WTC11 (cell line): ENCODE measurements around the gene MYL11. TPM values are rescaled to one million over a fixed set of nuclear protein-coding genes. Genes with fewer than 3 reads are reported as not detected.
A peak's percentile ranks its signal among the peaks of the same experiment; 100 is the strongest.
"Not testable (repeated sequence)": the region's sequence is repeated elsewhere in the genome, so short reads cannot be mapped to it uniquely, and the experiment has no call there.

Source experiments
- ATAC-seq: fragments of 200-7000 bp; cut with Tn5 transposase; 2 replicates; pipeline ENCODE4 v1.10.0; 2021; ENCODE audit warnings: mild to moderate bottlenecking, moderate library complexity
- CTCF ChIA-PET: fragments of 300-600 bp; sonication (Branson Sonifier 250); formaldehyde crosslinking; loops from one replicate; lab custom pipeline; 2021; ENCODE audit warnings: antibody characterized with exemption; lab: Charles Lee
- POLR2A ChIA-PET: fragments of 350-600 bp; sonication (Branson Sonifier 250); formaldehyde crosslinking; loops from one replicate; lab custom pipeline; 2021; ENCODE audit warnings: antibody characterized with exemption; lab: Charles Lee
- DNase-seq: peaks from one replicate; pipeline ENCODE4 v3.0.0; 2021; ENCODE audit warnings: low spot score
- H3K27ac Mint-ChIP-seq: 2 replicates; pipeline ENCODE4 v1.8.0; 2021; ENCODE audit warnings: mixed read lengths
- H3K27me3 Mint-ChIP-seq: 2 replicates; pipeline ENCODE4 v1.8.0; 2021; ENCODE audit warnings: low read depth, mild to moderate bottlenecking, moderate library complexity, mixed read lengths
- H3K36me3 Mint-ChIP-seq: 2 replicates; pipeline ENCODE4 v1.8.0; 2021; ENCODE audit warnings: mixed read lengths
- H3K4me1 Mint-ChIP-seq: 2 replicates; pipeline ENCODE4 v1.8.0; 2022; ENCODE audit warnings: mixed read lengths
- H3K4me3 Mint-ChIP-seq: 2 replicates; pipeline ENCODE4 v1.8.0; 2021; ENCODE audit warnings: mild to moderate bottlenecking, moderate library complexity, mixed read lengths
- H3K9me3 Mint-ChIP-seq: 2 replicates; pipeline ENCODE4 v1.8.0; 2021; ENCODE audit warnings: mixed read lengths
- AFF4 ChIP-seq: sonication (generic); formaldehyde crosslinking; IDR thresholded peaks from 2 replicates; pipeline ENCODE4 v1.8.1; 2023; ENCODE audit warnings: mild to moderate bottlenecking, missing genetic modification reagents, borderline replicate concordance
- CBFB ChIP-seq: sonication (generic); formaldehyde crosslinking; IDR thresholded peaks from 2 replicates; pipeline ENCODE4 v1.8.1; 2022; ENCODE audit warnings: mild to moderate bottlenecking, low read depth, missing genetic modification reagents
- CDX4 ChIP-seq: fragments of 250-450 bp; sonication (Bioruptor Pico); IDR thresholded peaks from 2 replicates; pipeline ENCODE4 v1.9.0; 2021; ENCODE audit warnings: moderate library complexity, mild to moderate bottlenecking, inconsistent platforms, borderline replicate concordance
- CREB1 ChIP-seq: sonication (generic); formaldehyde crosslinking; IDR thresholded peaks from 2 replicates; pipeline ENCODE4 v1.8.0; 2023; ENCODE audit warnings: mild to moderate bottlenecking, missing genetic modification reagents
- ETV6 ChIP-seq: sonication (generic); formaldehyde crosslinking; IDR thresholded peaks from 2 replicates; pipeline ENCODE4 v1.8.1; 2022; ENCODE audit warnings: mild to moderate bottlenecking, missing genetic modification reagents
- FOXJ3 ChIP-seq: sonication (generic); formaldehyde crosslinking; IDR thresholded peaks from 2 replicates; pipeline ENCODE4 v1.9.0; 2021; ENCODE audit warnings: missing genetic modification reagents, mild to moderate bottlenecking, borderline replicate concordance
- FOXK1 ChIP-seq: sonication (generic); formaldehyde crosslinking; IDR thresholded peaks from 2 replicates; pipeline ENCODE4 v1.8.0; 2022; ENCODE audit warnings: mild to moderate bottlenecking, moderate library complexity, missing genetic modification reagents
- HMGA2 ChIP-seq: fragments of 250-450 bp; sonication (Bioruptor Pico); IDR thresholded peaks from 2 replicates; pipeline ENCODE4 v1.4.0; 2021; ENCODE audit warnings: mild to moderate bottlenecking, moderate library complexity
- HMGXB4 ChIP-seq: sonication (generic); formaldehyde crosslinking; IDR thresholded peaks from 2 replicates; pipeline ENCODE4 v1.8.1; 2023; ENCODE audit warnings: mild to moderate bottlenecking, moderate library complexity, missing genetic modification reagents
- MAX ChIP-seq: sonication (generic); formaldehyde crosslinking; IDR thresholded peaks from 2 replicates; pipeline ENCODE4 v1.8.0; 2022; ENCODE audit warnings: mild to moderate bottlenecking, missing genetic modification reagents
- PREB ChIP-seq: sonication (generic); formaldehyde crosslinking; IDR thresholded peaks from 2 replicates; pipeline ENCODE4 v1.8.1; 2022; ENCODE audit warnings: mild to moderate bottlenecking, missing genetic modification reagents, moderate library complexity, borderline replicate concordance
- SMAD4 ChIP-seq: sonication (generic); formaldehyde crosslinking; IDR thresholded peaks from 2 replicates; pipeline ENCODE4 v1.8.0; 2022; ENCODE audit warnings: mild to moderate bottlenecking, missing genetic modification reagents
- STAT6 ChIP-seq: sonication (generic); formaldehyde crosslinking; conservative IDR thresholded peaks from 2 replicates; pipeline ENCODE4 v1.8.1; 2023; ENCODE audit warnings: mild to moderate bottlenecking, low read depth, missing genetic modification reagents, moderate library complexity
- TEAD4 ChIP-seq: sonication (generic); formaldehyde crosslinking; IDR thresholded peaks from 2 replicates; pipeline ENCODE4 v1.8.0; 2022; ENCODE audit warnings: mild to moderate bottlenecking, missing genetic modification reagents
- USF1 ChIP-seq: sonication (generic); formaldehyde crosslinking; IDR thresholded peaks from 2 replicates; pipeline ENCODE4 v1.8.0; 2022; ENCODE audit warnings: mild to moderate bottlenecking, missing genetic modification reagents
- ZNF671 ChIP-seq: fragments of 250-450 bp; sonication (Bioruptor Pico); IDR thresholded peaks from 2 replicates; pipeline ENCODE4 v1.8.0; 2021; ENCODE audit warnings: mild to moderate bottlenecking
- total RNA-seq: library from RNA; stranded (reverse); gene quantifications from 3 replicates; pipeline ENCODE4 v1.2.3, GENCODE V29; 2021

Gene MYL11
- total RNA-seq, 1 experiment from 2014 or later, result 1.3 TPM

- TF ChIP-seq CREB1 (no peak), AFF4 (CRISPR knock-in tag) (no peak), HMGXB4 (0 out of 2 replicates have a peak, but pooled peaks have one; percentile 48), SMAD4 (peak; percentile 76), TEAD4 (CRISPR knock-in tag) (no peak), CDX4 (no peak), HMGA2 (no peak), FOXJ3 (CRISPR knock-in tag) (no peak), PREB (0 out of 2 replicates have a peak, but pooled peaks have one; percentile 41), CBFB (no peak), USF1 (CRISPR knock-in tag) (no peak)
These were observed 20.8 kb downstream of the MYL11 start, which contains the start of gene ZNF48 (continued) for GRCh38 chr16:30395155-30395991.

GRCh38 chr16:30395992-30396585 lies 21.5 kb downstream of the MYL11 start:
- peaks cover under 1% of the 10 kb centered on the region; the same call in 1 of the 2 replicates for H3K27me3 Mint-ChIP-seq
- ChIA-PET CTCF (interaction anchor here (0.5 to 9.3 kb wide), 9 partner anchors 12 to 284 kb away, joined by 3 to 97 read pairs (median 5); partner anchors contain the start of genes CD2BP2, DCTPP1, GDPD3 and SEPTIN1), POLR2A (interaction anchor here (1.0 to 2.0 kb wide), 9 partner anchors 8 to 41 kb away, joined by 3 to 26 read pairs (median 6); partner anchors contain the start of genes CD2BP2, MYL11 and ZNF771)
- no peaks in the 10 kb centered on the region for H3K9me3 Mint-ChIP-seq
- H3K36me3 Mint-ChIP-seq, result peaks cover 5% of the 10 kb centered on the region
- H3K4me1 Mint-ChIP-seq, result peaks cover 39% of the 10 kb centered on the region
- peak overlapping the region; percentile 97 for H3K4me3 Mint-ChIP-seq
- no peak for TF ChIP-seq FOXK1
- no peak for TF ChIP-seq ETV6 (CRISPR knock-in tag)
- TF ChIP-seq MAX (CRISPR knock-in tag), result 0 out of 2 replicates have a peak, but pooled peaks have one; percentile 11
- TF ChIP-seq ZNF671 (CRISPR knock-in tag), result no peak
- TF ChIP-seq STAT6, result no peak
- DNase-seq, result no peak
- peak overlapping the region; percentile 87 for H3K27ac Mint-ChIP-seq
- no peak for ATAC-seq

- CTCF ChIA-PET, result interaction anchor here (0.7 to 9.3 kb wide), 7 partner anchors 11 to 284 kb away, joined by 3 to 97 read pairs (median 5); partner anchors contain the start of genes CD2BP2, DCTPP1, GDPD3 and SEPTIN1
- Mint-ChIP-seq H3K4me3 (peak overlapping the region; percentile 97), H3K4me1 (peaks cover 41% of the 10 kb centered on the region), H3K27ac (peak overlapping the region; percentile 70)
- POLR2A ChIA-PET, result interaction anchor here (1.0 to 2.0 kb wide), 3 partner anchors 11 to 21 kb away, joined by 3 to 26 read pairs (median 9); partner anchors contain the start of gene ZNF771
- not testable (repeated sequence) for DNase-seq, H3K27me3 Mint-ChIP-seq, H3K9me3 Mint-ChIP-seq, H3K36me3 Mint-ChIP-seq, ATAC-seq
These were observed 22.0 kb downstream of the MYL11 start for GRCh38 chr16:30396627-30397026.
